Esophagus (tissue), 2 donors: ENCODE measurements around the gene IL6ST. TPM values are rescaled to one million over a fixed set of nuclear protein-coding genes. Genes with fewer than 3 reads are reported as not detected.

Source experiments
- H3K27ac ChIP-seq, 2 donors: one replicate each; pipeline ENCODE4 v1.5.1; 2013; ENCODE audit warnings: low read depth in 2 of 2, mild to moderate bottlenecking in 2 of 2, inconsistent platforms in 1 of 2, low read length in 1 of 2, moderate library complexity in 1 of 2
- H3K27me3 ChIP-seq, 2 donors: one replicate each; pipeline ENCODE4 v1.6.1; 2013; ENCODE audit warnings: low read length in 2 of 2, control low read depth in 1 of 2, mild to moderate bottlenecking in 1 of 2; ENCODE audit not compliant: insufficient read depth in 2 of 2, control insufficient read depth in 1 of 2
- H3K36me3 ChIP-seq, 2 donors: one replicate each; pipeline ENCODE4 v1.6.1; 2013; ENCODE audit warnings: low read length in 1 of 2; ENCODE audit not compliant: control insufficient read depth in 2 of 2, insufficient read depth in 2 of 2
- H3K4me1 ChIP-seq, 2 donors: one replicate each; pipeline ENCODE4 v1.6.1; 2013; ENCODE audit warnings: low read length in 1 of 2; ENCODE audit not compliant: control insufficient read depth in 2 of 2, insufficient read depth in 2 of 2
- H3K4me3 ChIP-seq, 2 donors: one replicate each; pipeline ENCODE4 v1.5.1; 2013; ENCODE audit warnings: low read length in 2 of 2, mild to moderate bottlenecking in 2 of 2, low read depth in 1 of 2, moderate library complexity in 1 of 2
- H3K9me3 ChIP-seq, 2 donors: one replicate each; pipeline ENCODE4 v1.6.1; 2013; ENCODE audit warnings: mild to moderate bottlenecking in 2 of 2, low read depth in 1 of 2, low read length in 1 of 2, moderate library complexity in 1 of 2; ENCODE audit not compliant: control insufficient read depth in 2 of 2, insufficient read depth in 1 of 2
- WGBS, 2 donors: extraction: QIAGEN DNeasy Blood & Tissue Kit; methylation state at CpG; one replicate each; pipeline ENCODE4 v1.1.7; 2013; 5-methylcytosine and 5-hydroxymethylcytosine counted together
- polyA plus RNA-seq, 2 donors: library from polyadenylated mRNA; stranded (reverse); fragments of 200-250 nt; gene quantifications; one replicate each; pipeline ENCODE4 v1.2.3, GENCODE V29; 2013
- donor health status: healthy with polysubstance abuse.
- donor health status: Bipolar disorder and iron deficiency.

The IL6ST gene
- polyA plus RNA-seq, 2 donors: 12.9 to 13.3 TPM

DNA sequence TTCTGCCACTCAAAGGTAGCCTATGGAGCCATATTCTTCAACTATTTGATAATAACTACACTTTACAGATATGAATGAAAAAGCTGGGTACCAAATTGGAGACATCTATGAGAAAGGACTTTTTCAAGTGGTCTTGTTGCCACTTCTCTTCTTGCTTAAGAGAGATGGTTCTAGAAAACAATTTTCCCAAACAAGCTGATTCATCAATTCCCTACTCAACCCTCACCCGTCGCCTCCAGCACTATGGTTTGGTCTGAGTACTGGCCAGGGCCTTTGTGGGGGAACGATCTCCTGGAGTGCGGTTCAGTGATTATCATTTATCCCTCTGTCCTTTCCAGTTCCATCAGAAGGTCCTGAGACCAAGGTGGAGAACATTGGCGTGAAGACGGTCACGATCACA is 86.8 kb downstream of the IL6ST start:
- H3K4me3 ChIP-seq: no peak overlapping the region
- H3K27ac ChIP-seq: no peak overlapping the region
- no peaks in the 10 kb centered on the region for H3K27me3 ChIP-seq
- H3K4me1 ChIP-seq: no peaks in the 10 kb centered on the region
- H3K36me3 ChIP-seq: no peaks in the 10 kb centered on the region
- H3K9me3 ChIP-seq: no peaks in the 10 kb centered on the region
- WGBS, 2 donors: 96% methylated on average over 7 of the region's 7 CpGs

DNA sequence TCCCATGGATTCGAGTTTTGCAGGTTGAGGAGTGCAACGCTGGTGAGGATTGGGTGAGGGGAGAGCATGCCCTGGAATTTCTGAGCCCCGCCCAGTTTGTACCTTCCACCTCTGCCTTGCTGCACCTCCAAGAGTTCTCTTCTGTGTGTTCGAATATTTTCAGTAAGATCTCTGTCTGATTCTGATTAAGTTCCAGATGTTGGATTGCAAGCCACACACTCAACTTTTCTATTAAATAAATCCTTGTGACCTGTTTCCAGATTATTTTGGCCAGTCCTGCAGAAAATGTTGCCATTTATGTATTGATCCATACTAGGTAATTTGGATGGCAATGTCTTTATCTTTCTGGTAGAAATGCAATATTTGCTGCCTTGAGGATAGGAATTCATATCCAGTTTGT is 89.5 kb downstream of the IL6ST start:
- H3K9me3 ChIP-seq: no peaks in the 10 kb centered on the region
- 72 to 78% methylated on average over 4 of the region's 4 CpGs for WGBS, 2 donors
- no peak overlapping the region for H3K27ac ChIP-seq
- no peaks in the 10 kb centered on the region for H3K27me3 ChIP-seq
- no peak overlapping the region for H3K4me3 ChIP-seq
- no peaks in the 10 kb centered on the region for H3K4me1 ChIP-seq
- no peaks in the 10 kb centered on the region for H3K36me3 ChIP-seq

DNA sequence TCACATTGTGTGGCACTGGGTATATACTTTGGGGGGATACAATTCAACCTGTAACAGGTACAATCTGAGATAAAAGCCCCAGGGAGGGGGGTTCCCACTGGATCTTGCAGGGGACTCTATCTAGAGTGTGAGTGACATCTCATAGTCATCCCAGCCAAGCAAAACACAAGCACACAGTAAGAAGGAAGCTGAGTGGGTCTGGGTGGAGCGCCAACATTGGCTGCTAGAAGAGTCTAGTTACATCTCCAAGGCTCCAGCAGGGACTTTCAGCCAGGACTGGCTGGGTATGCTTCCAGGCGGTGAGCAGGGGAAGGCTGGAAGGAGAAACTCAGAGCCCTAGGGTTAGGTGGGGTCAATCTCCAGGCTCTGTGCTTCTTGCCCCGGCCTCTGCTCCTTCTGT is 90.6 kb downstream of the IL6ST start:
- no peaks in the 10 kb centered on the region for H3K36me3 ChIP-seq
- WGBS, 2 donors: 81 to 82% methylated on average over 3 of the region's 3 CpGs

DNA sequence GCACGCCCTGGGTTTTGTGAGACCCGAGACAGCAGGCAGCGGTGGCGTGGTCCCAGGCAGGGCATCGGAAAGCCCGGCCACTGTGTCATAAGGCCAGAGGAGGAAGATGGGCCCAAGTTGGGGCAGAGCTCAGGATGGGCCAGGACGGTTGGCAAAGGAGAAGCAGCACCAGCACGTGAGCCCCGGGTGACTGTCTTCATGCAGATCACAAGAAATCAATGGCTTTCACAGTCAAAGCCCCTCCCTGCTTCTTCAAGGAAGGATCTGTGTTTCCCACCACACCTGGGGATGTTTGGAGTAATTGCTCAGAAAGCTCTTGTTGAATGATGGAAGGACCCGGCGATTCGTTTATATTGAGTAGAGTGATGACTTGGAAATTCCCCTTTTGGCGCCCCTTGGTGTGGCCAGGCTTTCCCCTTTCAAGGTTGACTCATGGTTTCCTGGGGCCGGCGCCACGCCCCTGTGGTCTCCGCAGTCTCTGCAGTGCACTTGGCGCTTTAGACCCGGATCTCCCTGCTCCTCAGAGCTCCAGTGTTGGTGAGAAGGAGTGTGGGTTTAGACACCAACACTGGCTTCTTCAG is 91.6 kb downstream of the IL6ST start:
- H3K4me3 ChIP-seq: no peak overlapping the region
- no peak overlapping the region for H3K27ac ChIP-seq
- 67 to 68% methylated on average over 19 of the region's 19 CpGs for WGBS, 2 donors
- no peaks in the 10 kb centered on the region for H3K9me3 ChIP-seq
- no peaks in the 10 kb centered on the region for H3K27me3 ChIP-seq
- H3K36me3 ChIP-seq: no peaks in the 10 kb centered on the region
- no peaks in the 10 kb centered on the region for H3K4me1 ChIP-seq

More for the DNA sequence above, 90.6 kb downstream of the IL6ST start:
- Histone ChIP-seq H3K27ac (no peak overlapping the region), H3K4me1 (no peaks in the 10 kb centered on the region), H3K4me3 (no peak overlapping the region), H3K9me3 (no peaks in the 10 kb centered on the region), H3K27me3 (no peaks in the 10 kb centered on the region)

DNA sequence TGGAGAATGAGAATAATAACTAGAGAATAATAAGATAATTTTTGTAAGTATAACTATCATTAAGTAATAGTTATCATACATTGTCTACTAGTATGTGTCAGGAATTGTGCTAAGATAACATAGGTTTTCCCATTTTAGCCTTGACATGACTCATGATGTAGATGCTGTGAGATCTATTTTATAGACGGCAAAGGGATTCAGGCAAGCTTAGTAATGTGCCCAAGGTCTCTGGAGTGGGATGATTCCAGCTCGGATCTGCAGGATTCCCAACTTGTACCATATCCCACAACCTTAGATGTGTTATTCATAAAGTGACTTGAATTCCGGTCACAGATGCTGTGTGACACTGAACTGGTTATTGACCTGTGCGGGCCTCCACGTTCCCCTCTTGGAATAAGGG is 92.1 kb downstream of the IL6ST start:
- Histone ChIP-seq H3K4me1 (no peaks in the 10 kb centered on the region), H3K27me3 (no peaks in the 10 kb centered on the region), H3K4me3 (no peak overlapping the region), H3K9me3 (no peaks in the 10 kb centered on the region), H3K27ac (no peak overlapping the region), H3K36me3 (no peaks in the 10 kb centered on the region)
- 78 to 79% methylated on average over 5 of the region's 5 CpGs for WGBS, 2 donors

DNA sequence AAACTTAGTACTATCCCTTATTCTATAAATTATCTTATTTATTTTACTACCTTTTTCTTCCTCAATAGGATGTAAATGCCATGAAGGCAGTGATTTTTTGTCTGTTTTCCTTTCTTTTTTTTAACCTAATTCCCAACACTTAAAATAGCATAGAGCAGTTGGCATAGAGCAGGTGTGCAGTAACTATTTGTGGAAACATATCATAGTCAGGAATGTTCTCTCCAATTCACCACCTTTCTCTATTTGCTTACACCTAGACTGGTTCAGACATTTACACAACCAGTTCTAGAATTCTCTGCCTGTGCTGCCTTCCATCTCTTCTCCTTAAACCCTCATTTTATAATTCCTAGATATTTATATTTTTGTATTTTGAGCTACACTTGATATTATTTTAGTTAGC is 94.0 kb downstream of the IL6ST start:
- Histone ChIP-seq H3K4me3 (no peak overlapping the region), H3K27ac (no peak overlapping the region), H3K36me3 (no peaks in the 10 kb centered on the region), H3K27me3 (no peaks in the 10 kb centered on the region), H3K4me1 (peaks cover 0 to 4% of the 10 kb centered on the region in 2 donors), H3K9me3 (no peaks in the 10 kb centered on the region)

DNA sequence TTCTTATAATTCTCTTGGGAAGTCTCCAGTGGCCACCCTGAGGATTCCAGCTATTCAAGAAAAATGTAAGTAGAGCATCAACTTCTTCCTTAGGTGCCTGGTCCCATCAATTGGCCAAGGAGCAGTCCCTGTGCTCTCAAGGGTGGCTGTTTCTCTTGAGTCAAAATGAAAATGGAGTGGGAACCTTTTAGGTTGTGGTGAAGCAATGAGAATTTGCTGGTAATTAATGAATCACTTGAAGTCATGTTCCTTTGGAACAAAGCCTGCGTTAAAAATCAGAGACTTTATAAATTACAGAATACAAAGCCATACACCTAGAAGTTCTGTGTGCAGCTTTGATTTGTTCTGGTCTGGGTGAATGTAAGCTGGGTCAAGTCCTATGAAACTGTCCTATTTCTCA is 94.7 kb downstream of the IL6ST start:
- Histone ChIP-seq H3K4me1 (peaks cover 0 to 4% of the 10 kb centered on the region in 2 donors), H3K9me3 (no peaks in the 10 kb centered on the region), H3K27ac (no peak overlapping the region), H3K4me3 (no peak overlapping the region), H3K27me3 (no peaks in the 10 kb centered on the region), H3K36me3 (no peaks in the 10 kb centered on the region)
- WGBS, 2 donors: 53 to 72% methylated on average over 1 of the region's 1 CpG

DNA sequence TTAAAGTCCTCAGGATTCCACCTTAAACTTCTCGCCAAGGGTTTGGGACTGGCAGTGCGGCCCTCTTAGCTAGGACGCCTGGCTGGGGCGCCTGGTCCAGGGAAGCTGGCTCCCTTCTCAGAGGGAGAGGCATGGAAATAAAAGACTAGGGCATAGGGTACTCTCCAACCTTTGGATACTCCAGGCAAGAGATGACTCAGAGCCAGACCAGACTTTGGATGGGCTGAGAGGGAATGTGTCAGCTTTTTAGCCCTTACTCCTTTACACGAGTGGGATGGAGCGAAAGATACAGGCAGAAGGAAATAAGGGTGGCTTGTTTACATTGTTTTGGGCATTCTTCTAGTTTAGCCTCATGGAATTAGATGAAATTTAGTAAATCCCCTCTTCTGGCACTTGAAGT is 95.4 kb downstream of the IL6ST start:
- Histone ChIP-seq H3K36me3 (no peaks in the 10 kb centered on the region), H3K4me3 (no peak overlapping the region), H3K4me1 (peaks cover 0 to 4% of the 10 kb centered on the region in 2 donors), H3K27ac (no peak overlapping the region), H3K27me3 (no peaks in the 10 kb centered on the region), H3K9me3 (no peaks in the 10 kb centered on the region)
- WGBS, 2 donors: 91% methylated on average over 6 of the region's 6 CpGs

DNA sequence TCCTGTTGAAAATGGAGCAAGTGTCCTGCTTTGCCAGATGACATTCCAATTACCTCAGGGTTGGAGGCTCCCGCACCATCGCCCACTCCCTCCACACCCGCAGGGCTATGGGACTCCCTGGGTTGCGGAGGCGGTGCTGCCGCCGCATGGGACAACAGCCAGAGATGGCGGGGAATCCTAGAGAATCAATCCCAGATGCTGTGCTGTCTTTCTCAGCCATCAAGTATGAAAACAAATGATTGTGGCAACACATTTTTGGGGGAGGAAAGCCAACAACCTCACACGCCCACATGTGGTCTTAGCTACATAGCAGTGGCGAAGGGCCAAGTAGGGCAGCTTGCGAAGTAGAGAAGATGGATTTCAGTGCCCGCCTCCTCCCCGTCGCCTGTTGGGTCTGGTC is 96.9 kb downstream of the IL6ST start:
- WGBS, 2 donors: 71 to 79% methylated on average over 14 of the region's 14 CpGs
- H3K4me3 ChIP-seq: no peak overlapping the region
- H3K4me1 ChIP-seq: peaks cover 0 to 4% of the 10 kb centered on the region in 2 donors

DNA sequence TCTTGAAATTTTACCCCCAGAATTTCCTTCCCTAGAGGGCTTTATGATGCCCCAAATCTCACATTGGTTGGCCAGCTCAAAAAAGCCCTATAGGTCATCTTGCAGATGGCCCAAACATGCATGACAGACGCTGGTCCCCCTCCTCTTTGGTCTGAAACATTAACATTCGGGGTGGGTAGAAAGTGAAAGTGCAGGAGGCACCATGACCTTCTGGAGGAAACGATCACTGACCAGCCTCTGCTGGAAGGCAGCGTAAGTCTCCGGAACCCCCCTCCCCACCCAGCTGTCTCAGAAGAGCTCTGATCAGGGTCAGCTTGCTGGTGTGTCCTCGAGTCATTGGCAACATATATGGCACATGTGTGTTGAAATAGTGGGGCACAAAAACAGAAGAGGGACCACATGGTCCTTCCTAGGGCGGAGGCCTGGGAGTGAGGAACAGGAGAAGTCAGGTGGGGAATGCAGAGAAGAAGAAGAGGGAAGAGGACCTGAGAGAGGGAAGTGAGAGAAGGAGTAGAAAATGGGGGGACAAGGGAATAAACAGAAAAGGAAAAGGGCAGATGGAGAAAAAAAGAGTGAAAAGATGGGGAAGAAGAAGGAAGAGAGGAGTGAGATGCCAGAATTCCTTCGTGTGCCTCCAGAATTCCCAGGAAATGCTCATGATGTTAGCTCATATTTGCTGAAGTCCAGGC is 97.4 kb downstream of the IL6ST start:
- H3K27me3 ChIP-seq: no peaks in the 10 kb centered on the region
- no peak overlapping the region for H3K27ac ChIP-seq
- H3K4me3 ChIP-seq: no peak overlapping the region
- no peaks in the 10 kb centered on the region for H3K36me3 ChIP-seq
- no peaks in the 10 kb centered on the region for H3K9me3 ChIP-seq
- 77% methylated on average over 8 of the region's 8 CpGs for WGBS, 2 donors
- peaks cover 0 to 4% of the 10 kb centered on the region in 2 donors for H3K4me1 ChIP-seq

More for the DNA sequence above, 96.9 kb downstream of the IL6ST start:
- Histone ChIP-seq H3K36me3 (no peaks in the 10 kb centered on the region), H3K9me3 (no peaks in the 10 kb centered on the region), H3K27ac (no peak overlapping the region), H3K27me3 (no peaks in the 10 kb centered on the region)
